Measurements from ENCODE around the gene ANK3.

The ANK3 gene

GRCh38 chr10:60044971-60045370 lies 344.7 kb downstream of the ANK3 start:
- no peak for TF ChIP-seq CTCF (conservative IDR thresholded peaks at IDR 0.05; ENCODE audit: low read depth, low read length)
- H3K4me3 ChIP-seq (ENCODE audit: low read length): no peak overlapping the region
- no peak for DNase-seq (ENCODE audit: low read depth)

GRCh38 chr10:60044242-60044641 lies 345.4 kb downstream of the ANK3 start:
- H3K4me3 ChIP-seq (ENCODE audit: low read length): no peak overlapping the region
- no peak for TF ChIP-seq CTCF (conservative IDR thresholded peaks at IDR 0.05; ENCODE audit: low read depth, low read length)
- no peak for DNase-seq (ENCODE audit: low read depth)

DNA sequence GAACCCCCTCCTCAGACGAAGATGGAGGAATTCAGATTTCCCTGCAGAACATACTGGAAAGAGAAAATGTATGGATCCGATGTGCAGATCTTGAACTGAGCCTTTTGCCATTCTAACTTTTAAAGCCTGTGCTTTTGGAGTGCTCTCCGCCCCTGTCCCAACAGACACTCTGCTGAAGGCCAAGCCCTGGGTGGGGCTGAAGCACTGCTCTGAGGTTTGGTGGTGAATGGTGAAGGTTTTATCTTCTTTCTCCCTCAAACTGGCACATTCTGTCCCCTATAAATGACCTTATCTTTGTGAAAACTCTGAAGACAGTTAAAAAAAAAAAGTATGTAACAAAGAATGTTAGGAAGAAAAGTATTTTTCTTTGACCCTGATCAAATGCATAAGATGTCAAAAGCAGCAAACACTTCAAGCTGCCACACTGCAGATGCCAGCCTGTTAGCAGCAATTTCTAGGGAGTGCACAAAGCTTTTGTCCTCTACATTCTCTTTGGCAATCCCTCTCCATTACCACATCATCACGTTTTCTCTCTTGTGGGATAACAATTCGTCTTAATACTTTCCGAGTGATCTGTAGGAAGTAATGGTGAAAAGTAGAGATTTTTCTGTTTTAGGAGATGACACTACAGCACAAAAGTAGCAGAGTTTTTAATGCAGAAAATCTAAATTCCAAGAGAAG lies 346.0 kb downstream of the ANK3 start:
- DNase-seq (ENCODE audit: low read depth): no peak
- no peak overlapping the region for H3K4me3 ChIP-seq (ENCODE audit: low read length)
- TF ChIP-seq CTCF (conservative IDR thresholded peaks at IDR 0.05; ENCODE audit: low read depth, low read length): no peak

- no peak overlapping the region for H3K4me3 ChIP-seq (ENCODE audit: low read length)
- no peak for TF ChIP-seq CTCF (conservative IDR thresholded peaks at IDR 0.05; ENCODE audit: low read depth, low read length)
- no peak for DNase-seq (ENCODE audit: low read depth)
These were observed 346.8 kb downstream of the ANK3 start for GRCh38 chr10:60042914-60043313.

DNA sequence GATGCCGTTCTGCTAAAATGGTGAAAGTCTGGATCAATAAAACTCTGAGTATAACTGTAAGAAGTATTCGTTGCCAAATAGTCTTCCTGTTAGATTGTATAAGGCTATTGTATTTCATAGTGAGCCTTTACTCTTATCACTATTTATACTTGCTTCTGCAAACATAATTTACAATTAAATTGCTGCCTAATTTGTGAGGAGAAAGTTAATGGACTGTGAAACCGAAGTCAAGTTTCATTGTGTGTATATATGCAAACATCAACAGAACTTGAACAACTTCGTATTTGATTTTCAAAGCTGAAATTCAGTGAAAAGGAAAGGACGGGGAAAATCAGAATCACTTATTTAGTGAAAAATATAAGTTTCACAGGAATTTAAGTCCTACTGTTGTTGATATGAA lies 347.4 kb downstream of the ANK3 start:
- no peak for DNase-seq (ENCODE audit: low read depth)
- no peak overlapping the region for H3K4me3 ChIP-seq (ENCODE audit: low read length)
- no peak for TF ChIP-seq CTCF (conservative IDR thresholded peaks at IDR 0.05; ENCODE audit: low read depth, low read length)

DNA sequence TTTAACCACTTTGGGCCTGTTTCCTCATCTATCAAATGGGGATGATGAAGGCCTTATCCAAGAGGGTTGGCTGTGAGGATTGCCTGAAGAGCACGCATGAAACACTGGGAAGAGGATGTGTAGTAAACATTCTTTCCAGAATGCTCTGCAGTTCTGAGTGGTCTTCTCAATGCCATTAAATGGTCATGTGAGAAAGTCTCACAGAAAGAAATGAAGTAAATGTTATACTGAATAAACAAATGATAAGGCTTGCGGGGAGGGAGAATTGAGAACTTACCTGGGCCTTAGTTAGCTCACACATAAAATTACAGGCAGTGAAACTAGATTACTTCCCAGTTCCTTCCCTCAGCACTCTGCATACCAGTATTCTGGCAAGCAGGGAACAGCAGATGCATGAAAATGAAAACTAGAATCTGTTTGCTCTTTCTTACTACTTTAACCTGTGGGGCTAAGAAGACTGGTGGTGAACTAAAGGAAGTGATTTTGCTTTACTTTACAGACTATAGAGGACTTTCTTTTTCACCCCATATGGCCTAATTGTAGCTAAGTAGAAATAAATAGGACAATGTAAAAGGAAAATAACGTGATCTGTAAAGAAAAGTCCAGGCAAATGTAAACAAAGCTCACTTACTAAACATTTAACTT lies 348.1 kb downstream of the ANK3 start:
- no peak for DNase-seq (ENCODE audit: low read depth)
- no peak overlapping the region for H3K4me3 ChIP-seq (ENCODE audit: low read length)
- no peak for TF ChIP-seq CTCF (conservative IDR thresholded peaks at IDR 0.05; ENCODE audit: low read depth, low read length)
